NOMO-1 treated with dmso at 0.1 percent for 144 hours (cell line): ENCODE measurements around the gene TMCC3.

Experiments used
- DNase-seq: peaks from one replicate; lab custom pipeline; 2025; ENCODE audit not compliant: unreplicated experiment; lab: John Stamatoyannopoulos, UW

The TMCC3 gene

GRCh38 chr12:94535510-94535921, 114.8 kb downstream of the TMCC3 start:
- no peak for DNase-seq

- no peak for DNase-seq
Observed at GRCh38 chr12:94534774-94535509, 115.4 kb downstream of the TMCC3 start.

GRCh38 chr12:94534278-94534677, 116.1 kb downstream of the TMCC3 start:
- no peak for DNase-seq

GRCh38 chr12:94532490-94533422, 117.6 kb downstream of the TMCC3 start:
- peak; percentile 65 for DNase-seq

GRCh38 chr12:94531196-94531720, 119.1 kb downstream of the TMCC3 start:
- no peak for DNase-seq

GRCh38 chr12:94525951-94526350, 124.4 kb downstream of the TMCC3 start:
- no peak for DNase-seq
